ENCODE results near the gene MLST8.

The MLST8 gene

DNA sequence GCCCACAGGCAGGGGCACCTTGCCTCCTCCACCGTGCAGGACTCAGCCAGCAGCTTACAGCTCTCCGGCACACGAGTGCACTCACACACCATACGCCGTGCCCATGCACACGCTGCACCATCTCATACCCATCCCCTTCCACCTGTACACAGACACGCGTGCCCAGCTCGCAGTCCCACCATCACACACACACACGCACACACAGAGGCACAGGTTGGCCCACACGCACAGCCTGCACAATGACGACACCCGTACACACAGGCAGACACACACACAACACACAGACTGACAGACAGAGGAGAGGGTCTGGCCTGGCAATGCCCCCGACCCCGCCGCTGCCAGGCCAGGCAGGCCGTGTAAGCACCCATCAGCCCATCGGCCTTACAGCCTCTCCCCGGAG, 20.9 kb upstream of the MLST8 start:
- Histone ChIP-seq H3K36me3 (ENCODE audit: control insufficient read depth, low read depth, low read length) (no peaks in the 10 kb centered on the region), H3K27me3 (ENCODE audit: control insufficient read depth, insufficient read depth, low read length) (no peaks in the 10 kb centered on the region), H3K9me3 (ENCODE audit: control insufficient read depth, low read depth, low read length) (no peaks in the 10 kb centered on the region), H3K27ac (ENCODE audit: low read length) (no peak overlapping the region), H3K9ac (ENCODE audit: low read length) (no peak overlapping the region), H3K4me3 (ENCODE audit: low read length) (no peak overlapping the region), H3K4me1 (ENCODE audit: control insufficient read depth, low read depth, low read length) (no peaks in the 10 kb centered on the region)

DNA sequence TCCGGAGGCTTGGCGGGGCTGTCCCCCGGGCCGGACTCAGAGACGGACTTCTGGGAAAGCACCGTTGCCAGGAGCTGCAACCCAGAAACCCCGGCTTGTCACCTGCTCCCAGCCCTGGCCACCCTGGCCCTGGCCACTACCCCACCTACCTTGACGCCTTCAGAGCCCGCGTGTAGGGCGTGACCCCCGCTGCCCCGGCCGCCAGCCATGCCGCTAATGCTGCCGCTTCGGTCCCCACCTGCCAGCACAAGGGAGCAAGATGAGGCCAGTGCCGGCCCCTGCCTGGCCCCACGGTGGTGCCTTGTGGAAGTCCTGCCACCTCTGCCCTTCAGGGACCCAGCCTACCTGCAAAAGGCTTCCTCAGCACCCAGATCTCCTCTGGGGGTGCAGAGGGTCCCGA, 20.3 kb upstream of the MLST8 start:
- Histone ChIP-seq H3K27me3 (ENCODE audit: control insufficient read depth, insufficient read depth, low read length) (no peaks in the 10 kb centered on the region), H3K9me3 (ENCODE audit: control insufficient read depth, low read depth, low read length) (no peaks in the 10 kb centered on the region), H3K36me3 (ENCODE audit: control insufficient read depth, low read depth, low read length) (no peaks in the 10 kb centered on the region), H3K4me3 (ENCODE audit: low read length) (no peak overlapping the region), H3K27ac (ENCODE audit: low read length) (no peak overlapping the region), H3K9ac (ENCODE audit: low read length) (no peak overlapping the region), H3K4me1 (ENCODE audit: control insufficient read depth, low read depth, low read length) (no peaks in the 10 kb centered on the region)

DNA sequence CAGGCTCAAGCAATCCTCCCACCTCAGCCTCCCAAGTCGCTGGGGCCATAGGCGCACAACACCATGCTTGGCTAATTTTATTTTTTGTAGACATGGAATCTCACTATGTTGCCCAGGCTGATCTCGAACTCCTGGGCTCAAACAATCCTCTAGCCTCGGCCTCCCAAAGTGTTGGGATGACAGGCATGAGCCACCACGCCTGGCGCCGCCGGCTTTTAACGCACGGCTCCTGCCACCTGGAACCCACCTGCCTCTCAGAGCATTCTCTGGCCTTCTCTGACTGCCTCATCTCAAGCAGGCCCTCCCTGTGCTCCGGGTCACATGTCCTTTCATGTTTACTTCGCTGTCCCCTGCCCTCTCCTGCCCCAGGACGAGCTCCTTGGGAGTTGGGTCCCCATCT, 19.2 kb upstream of the MLST8 start:
- no peak overlapping the region for H3K27ac ChIP-seq (ENCODE audit: low read length)
- H3K27me3 ChIP-seq (ENCODE audit: control insufficient read depth, insufficient read depth, low read length): no peaks in the 10 kb centered on the region
- H3K4me3 ChIP-seq (ENCODE audit: low read length): no peak overlapping the region
- H3K4me1 ChIP-seq (ENCODE audit: control insufficient read depth, low read depth, low read length): no peaks in the 10 kb centered on the region
- no peaks in the 10 kb centered on the region for H3K36me3 ChIP-seq (ENCODE audit: control insufficient read depth, low read depth, low read length)
- no peaks in the 10 kb centered on the region for H3K9me3 ChIP-seq (ENCODE audit: control insufficient read depth, low read depth, low read length)
- no peak overlapping the region for H3K9ac ChIP-seq (ENCODE audit: low read length)

GRCh38 chr16:2186505-2186904, 18.7 kb upstream of the MLST8 start:
- H3K4me1 ChIP-seq (ENCODE audit: control insufficient read depth, low read depth, low read length): no peaks in the 10 kb centered on the region
- H3K4me3 ChIP-seq (ENCODE audit: low read length): no peak overlapping the region
- H3K9ac ChIP-seq (ENCODE audit: low read length): no peak overlapping the region
- no peaks in the 10 kb centered on the region for H3K9me3 ChIP-seq (ENCODE audit: control insufficient read depth, low read depth, low read length)
- H3K36me3 ChIP-seq (ENCODE audit: control insufficient read depth, low read depth, low read length): no peaks in the 10 kb centered on the region
- H3K27ac ChIP-seq (ENCODE audit: low read length): no peak overlapping the region
- no peaks in the 10 kb centered on the region for H3K27me3 ChIP-seq (ENCODE audit: control insufficient read depth, insufficient read depth, low read length)

DNA sequence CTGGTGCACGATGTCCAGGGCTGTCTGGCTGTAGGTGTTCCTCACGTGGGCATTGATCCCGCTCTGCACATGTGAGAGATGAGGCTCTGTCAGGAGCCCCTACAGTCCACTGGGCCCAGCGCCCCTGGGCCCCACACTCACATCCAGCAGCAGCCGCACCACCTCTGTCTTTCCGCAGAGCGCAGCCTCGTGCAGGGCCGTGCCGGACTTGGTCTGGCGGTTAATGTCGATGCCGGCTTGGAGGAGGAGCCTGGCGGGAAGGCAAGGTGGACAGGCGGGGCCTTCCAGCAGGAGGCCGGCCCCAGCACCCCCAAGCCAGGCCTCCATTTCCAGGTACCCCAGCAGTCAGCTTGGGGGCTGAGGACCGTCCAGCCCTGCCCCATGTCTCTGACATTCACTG, 18.0 kb upstream of the MLST8 start:
- Histone ChIP-seq H3K4me1 (ENCODE audit: control insufficient read depth, low read depth, low read length) (no peaks in the 10 kb centered on the region), H3K4me3 (ENCODE audit: low read length) (no peak overlapping the region), H3K27ac (ENCODE audit: low read length) (no peak overlapping the region), H3K27me3 (ENCODE audit: control insufficient read depth, insufficient read depth, low read length) (no peaks in the 10 kb centered on the region), H3K36me3 (ENCODE audit: control insufficient read depth, low read depth, low read length) (no peaks in the 10 kb centered on the region), H3K9ac (ENCODE audit: low read length) (no peak overlapping the region), H3K9me3 (ENCODE audit: control insufficient read depth, low read depth, low read length) (no peaks in the 10 kb centered on the region)

- Histone ChIP-seq H3K4me1 (ENCODE audit: control insufficient read depth, low read depth, low read length) (no peaks in the 10 kb centered on the region), H3K27ac (ENCODE audit: low read length) (no peak overlapping the region), H3K36me3 (ENCODE audit: control insufficient read depth, low read depth, low read length) (no peaks in the 10 kb centered on the region), H3K4me3 (ENCODE audit: low read length) (no peak overlapping the region), H3K27me3 (ENCODE audit: control insufficient read depth, insufficient read depth, low read length) (no peaks in the 10 kb centered on the region), H3K9me3 (ENCODE audit: control insufficient read depth, low read depth, low read length) (no peaks in the 10 kb centered on the region), H3K9ac (ENCODE audit: low read length) (no peak overlapping the region)
These were observed 16.9 kb upstream of the MLST8 start for GRCh38 chr16:2188395-2188794.

DNA sequence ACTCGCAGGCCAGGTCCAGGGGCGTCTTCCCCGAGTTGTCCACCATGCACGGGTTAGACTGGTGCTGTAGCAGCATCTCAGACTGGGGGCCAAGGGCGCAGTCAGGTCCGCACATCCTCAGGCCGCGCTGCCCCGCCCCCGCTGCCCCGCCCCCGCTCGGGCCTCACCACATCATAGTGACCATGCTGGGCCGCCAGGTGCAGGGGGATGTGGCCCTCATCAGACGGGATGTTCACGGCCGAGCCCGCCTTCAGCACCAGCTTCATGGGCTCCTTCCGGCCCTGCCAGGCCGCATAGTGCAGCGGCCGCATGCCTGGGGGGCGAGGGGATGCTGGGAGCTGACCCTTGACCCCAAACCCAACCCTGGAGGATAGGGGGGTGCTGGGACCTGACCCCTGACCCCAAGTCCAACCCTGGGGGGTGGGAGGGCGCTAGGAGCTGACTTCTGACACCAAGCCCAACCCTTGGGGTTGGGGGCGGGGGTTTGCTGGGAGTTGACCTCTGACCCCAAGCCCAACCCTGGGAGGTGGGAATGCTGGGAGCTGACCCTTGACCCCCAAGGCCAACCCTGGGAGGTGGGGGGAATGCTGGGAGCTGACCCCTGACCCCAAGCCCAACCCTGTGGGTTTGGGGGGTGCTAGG, 15.9 kb upstream of the MLST8 start:
- Histone ChIP-seq H3K36me3 (ENCODE audit: control insufficient read depth, low read depth, low read length) (no peaks in the 10 kb centered on the region), H3K4me3 (ENCODE audit: low read length) (no peak overlapping the region), H3K27ac (ENCODE audit: low read length) (no peak overlapping the region), H3K27me3 (ENCODE audit: control insufficient read depth, insufficient read depth, low read length) (no peaks in the 10 kb centered on the region), H3K9ac (ENCODE audit: low read length) (no peak overlapping the region), H3K4me1 (ENCODE audit: control insufficient read depth, low read depth, low read length) (no peaks in the 10 kb centered on the region), H3K9me3 (ENCODE audit: control insufficient read depth, low read depth, low read length) (no peaks in the 10 kb centered on the region)

GRCh38 chr16:2190002-2190658, 15.1 kb upstream of the MLST8 start:
- Histone ChIP-seq H3K27me3 (ENCODE audit: control insufficient read depth, insufficient read depth, low read length) (peaks cover 3% of the 10 kb centered on the region), H3K4me1 (ENCODE audit: control insufficient read depth, low read depth, low read length) (no peaks in the 10 kb centered on the region), H3K27ac (ENCODE audit: low read length) (no peak overlapping the region), H3K4me3 (ENCODE audit: low read length) (no peak overlapping the region), H3K9me3 (ENCODE audit: control insufficient read depth, low read depth, low read length) (no peaks in the 10 kb centered on the region), H3K36me3 (ENCODE audit: control insufficient read depth, low read depth, low read length) (no peaks in the 10 kb centered on the region), H3K9ac (ENCODE audit: low read length) (no peak overlapping the region)

- H3K4me1 ChIP-seq (ENCODE audit: control insufficient read depth, low read depth, low read length): peaks cover 2% of the 10 kb centered on the region
- H3K4me3 ChIP-seq (ENCODE audit: low read length): no peak overlapping the region
- H3K9me3 ChIP-seq (ENCODE audit: control insufficient read depth, low read depth, low read length): no peaks in the 10 kb centered on the region
- no peaks in the 10 kb centered on the region for H3K36me3 ChIP-seq (ENCODE audit: control insufficient read depth, low read depth, low read length)
- H3K27me3 ChIP-seq (ENCODE audit: control insufficient read depth, insufficient read depth, low read length): peaks cover 10% of the 10 kb centered on the region
- no peak overlapping the region for H3K9ac ChIP-seq (ENCODE audit: low read length)
- no peak overlapping the region for H3K27ac ChIP-seq (ENCODE audit: low read length)
These were observed 14.4 kb upstream of the MLST8 start for GRCh38 chr16:2190659-2191445.

DNA sequence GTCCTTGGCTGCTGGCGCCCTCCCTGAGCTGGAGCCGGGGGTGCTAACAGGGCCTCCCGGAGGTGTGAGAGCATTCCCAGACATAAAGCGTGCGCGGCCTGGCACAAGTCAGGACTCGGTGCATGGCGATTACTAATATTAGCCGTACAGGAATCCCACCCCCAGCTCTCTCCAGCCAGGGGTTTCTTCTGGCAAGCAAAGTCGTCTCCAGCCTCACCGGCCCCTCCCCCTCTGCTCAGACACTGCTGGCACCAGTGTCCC, 13.9 kb upstream of the MLST8 start:
- peaks cover 2% of the 10 kb centered on the region for H3K4me1 ChIP-seq (ENCODE audit: control insufficient read depth, low read depth, low read length)
- H3K9ac ChIP-seq (ENCODE audit: low read length): no peak overlapping the region
- no peak overlapping the region for H3K27ac ChIP-seq (ENCODE audit: low read length)
- no peaks in the 10 kb centered on the region for H3K9me3 ChIP-seq (ENCODE audit: control insufficient read depth, low read depth, low read length)
- no peaks in the 10 kb centered on the region for H3K36me3 ChIP-seq (ENCODE audit: control insufficient read depth, low read depth, low read length)
- H3K4me3 ChIP-seq (ENCODE audit: low read length): no peak overlapping the region
- peaks cover 10% of the 10 kb centered on the region for H3K27me3 ChIP-seq (ENCODE audit: control insufficient read depth, insufficient read depth, low read length)

DNA sequence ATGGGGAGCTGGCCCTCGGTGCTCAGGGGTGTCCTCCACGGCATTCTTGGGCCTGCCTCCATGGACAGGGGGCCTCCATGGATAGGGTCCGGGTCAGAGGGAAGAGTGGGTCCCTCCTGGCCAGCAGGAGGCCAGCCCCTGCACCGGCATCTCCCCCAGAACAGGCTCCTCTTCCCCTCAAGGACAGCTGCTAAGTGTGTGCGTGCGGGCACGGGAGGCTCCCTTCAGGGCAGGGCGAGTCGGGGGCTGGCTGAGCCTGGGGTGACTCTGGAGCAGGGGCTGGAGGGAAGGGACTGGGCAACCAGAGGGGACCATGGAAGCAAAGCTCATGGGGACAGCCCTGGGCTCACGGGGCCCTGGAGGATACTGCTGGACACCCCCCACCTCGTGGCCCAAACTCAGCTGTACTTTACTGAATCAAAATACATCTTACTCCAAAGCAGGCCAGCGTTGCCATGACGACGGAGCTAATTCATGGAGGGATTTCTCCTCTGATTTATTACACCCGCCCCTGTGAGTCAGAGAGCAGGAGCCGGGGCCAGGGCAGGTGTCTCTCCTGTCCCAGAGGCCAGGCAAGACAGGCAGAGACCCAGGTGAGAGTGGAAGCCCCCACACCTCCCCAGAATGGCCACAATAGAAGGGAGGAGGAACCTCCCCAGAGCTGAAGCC, 11.0 kb upstream of the MLST8 start:
- peaks cover 35% of the 10 kb centered on the region for H3K27me3 ChIP-seq (ENCODE audit: control insufficient read depth, insufficient read depth, low read length)
- no peak overlapping the region for H3K9ac ChIP-seq (ENCODE audit: low read length)
- H3K4me1 ChIP-seq (ENCODE audit: control insufficient read depth, low read depth, low read length): peaks cover 2% of the 10 kb centered on the region
- no peak overlapping the region for H3K4me3 ChIP-seq (ENCODE audit: low read length)
- H3K36me3 ChIP-seq (ENCODE audit: control insufficient read depth, low read depth, low read length): no peaks in the 10 kb centered on the region
- H3K9me3 ChIP-seq (ENCODE audit: control insufficient read depth, low read depth, low read length): no peaks in the 10 kb centered on the region
- no peak overlapping the region for H3K27ac ChIP-seq (ENCODE audit: low read length)

Data from iPS-18a (cell line).